ENCODE measurements around the gene ATXN1. TPM values are rescaled to one million over a fixed set of nuclear protein-coding genes. Genes with fewer than 3 reads are reported as not detected.

Gene ATXN1
- total and polyA plus RNA-seq, 2 of the 13 experiments (the other 11 are each of a cell fraction or from before 2014, with no cell fraction given): 20.7 to 39.5 TPM

DNA sequence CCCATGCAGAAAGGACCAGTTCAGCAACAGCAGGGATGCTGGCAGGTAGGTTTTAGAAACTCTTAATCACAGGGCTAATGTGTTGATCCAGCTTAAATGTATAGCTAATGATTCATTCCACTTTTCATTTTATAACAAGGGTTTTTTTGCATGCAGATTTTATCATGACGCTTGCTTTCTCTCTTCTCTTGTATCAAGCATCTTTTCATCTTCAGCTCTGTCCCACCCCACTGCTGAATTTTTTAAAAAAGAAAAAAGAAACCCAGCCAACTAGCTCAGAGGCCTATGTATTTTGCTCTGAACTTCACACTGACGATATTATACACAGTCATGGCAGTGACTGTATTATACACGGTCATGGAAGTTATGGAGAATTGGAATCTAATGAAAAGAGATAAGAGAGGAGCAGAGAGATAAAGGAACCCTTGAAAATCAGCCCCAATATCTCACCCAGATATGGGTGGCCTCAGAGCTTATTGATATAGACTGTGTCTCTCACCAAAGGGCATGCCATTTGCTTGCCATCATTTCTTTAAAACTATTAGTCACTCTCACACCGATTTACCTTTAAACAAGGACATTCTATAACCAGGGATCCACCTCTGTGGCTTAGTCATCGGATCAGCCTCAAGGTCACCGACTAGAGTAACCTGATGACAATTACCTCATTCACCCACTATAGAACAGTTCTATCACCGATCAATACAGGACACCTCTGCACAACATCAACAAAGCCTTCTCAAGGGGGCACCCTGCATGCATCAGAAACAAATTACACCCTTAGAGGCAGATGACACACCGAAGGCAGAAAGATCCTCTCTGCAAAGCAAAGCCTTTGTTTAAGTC lies 222.0 kb downstream of the ATXN1 start (continued):
- no peak for TF ChIP-seq ZNF646 (CRISPR knock-in tag; IDR thresholded peaks at IDR 0.05)
- no peak for TF ChIP-seq ZNF709 (CRISPR knock-in tag; IDR thresholded peaks at IDR 0.05)
- no peak for TF ChIP-seq XBP1 (CRISPR knock-in tag; IDR thresholded peaks at IDR 0.05)
- TF ChIP-seq TGIF2 (CRISPR knock-in tag; IDR thresholded peaks at IDR 0.05): no peak
- TF ChIP-seq, protein P1, sequence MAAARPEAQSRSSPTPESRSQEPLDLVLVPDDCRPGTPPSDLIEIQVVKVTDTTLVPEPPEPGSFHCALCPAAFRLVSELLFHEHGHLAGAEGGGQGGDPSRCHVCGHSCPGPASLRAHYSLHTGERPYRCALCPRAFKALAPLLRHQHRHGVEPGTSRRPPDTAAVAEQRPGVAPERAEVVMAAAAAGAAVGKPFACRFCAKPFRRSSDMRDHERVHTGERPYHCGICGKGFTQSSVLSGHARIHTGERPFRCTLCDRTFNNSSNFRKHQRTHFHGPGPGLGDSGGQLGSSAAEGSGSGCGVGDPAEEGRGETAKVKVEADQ (CRISPR knock-in tag; IDR thresholded peaks at IDR 0.05; ENCODE audit: borderline replicate concordance): no peak
- TF ChIP-seq ZNF761 (CRISPR knock-in tag; conservative IDR thresholded peaks at IDR 0.05): no peak
- no peak for TF ChIP-seq MTA1 (CRISPR knock-in tag; IDR thresholded peaks at IDR 0.05; ENCODE audit: borderline replicate concordance)
- no peak for TF ChIP-seq ZNF256 (CRISPR knock-in tag; conservative IDR thresholded peaks at IDR 0.05)
- TF ChIP-seq, protein P2, sequence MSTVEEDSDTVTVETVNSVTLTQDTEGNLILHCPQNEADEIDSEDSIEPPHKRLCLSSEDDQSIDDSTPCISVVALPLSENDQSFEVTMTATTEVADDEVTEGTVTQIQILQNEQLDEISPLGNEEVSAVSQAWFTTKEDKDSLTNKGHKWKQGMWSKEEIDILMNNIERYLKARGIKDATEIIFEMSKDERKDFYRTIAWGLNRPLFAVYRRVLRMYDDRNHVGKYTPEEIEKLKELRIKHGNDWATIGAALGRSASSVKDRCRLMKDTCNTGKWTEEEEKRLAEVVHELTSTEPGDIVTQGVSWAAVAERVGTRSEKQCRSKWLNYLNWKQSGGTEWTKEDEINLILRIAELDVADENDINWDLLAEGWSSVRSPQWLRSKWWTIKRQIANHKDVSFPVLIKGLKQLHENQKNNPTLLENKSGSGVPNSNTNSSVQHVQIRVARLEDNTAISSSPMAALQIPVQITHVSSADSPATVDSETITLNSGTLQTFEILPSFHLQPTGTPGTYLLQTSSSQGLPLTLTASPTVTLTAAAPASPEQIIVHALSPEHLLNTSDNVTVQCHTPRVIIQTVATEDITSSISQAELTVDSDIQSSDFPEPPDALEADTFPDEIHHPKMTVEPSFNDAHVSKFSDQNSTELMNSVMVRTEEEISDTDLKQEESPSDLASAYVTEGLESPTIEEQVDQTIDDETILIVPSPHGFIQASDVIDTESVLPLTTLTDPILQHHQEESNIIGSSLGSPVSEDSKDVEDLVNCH (CRISPR knock-in tag; IDR thresholded peaks at IDR 0.05): no peak
- TF ChIP-seq MBD4 (IDR thresholded peaks at IDR 0.05; ENCODE audit: borderline replicate concordance, low read length): peak; percentile 90; the same call in 1 of the 2 replicates
- TF ChIP-seq MLLT10 (CRISPR knock-in tag; IDR thresholded peaks at IDR 0.05): no peak
- TF ChIP-seq DR1 (CRISPR knock-in tag; IDR thresholded peaks at IDR 0.05): no peak
- 0 out of 2 replicates have a peak, but pooled peaks have one; percentile 18 for TF ChIP-seq ZNF557 (CRISPR knock-in tag; IDR thresholded peaks at IDR 0.05)
- no peak for TF ChIP-seq GLI4 (CRISPR knock-in tag; IDR thresholded peaks at IDR 0.05; ENCODE audit: borderline replicate concordance)
- no peak for TF ChIP-seq ZNF430 (CRISPR knock-in tag; IDR thresholded peaks at IDR 0.05)
- TF ChIP-seq ZNF512B (CRISPR knock-in tag; IDR thresholded peaks at IDR 0.05; ENCODE audit: borderline replicate concordance): no peak
